Adrenal gland (tissue), 12 donors: Measurements from ENCODE around the gene DCAF11. TPM values are rescaled to one million over a fixed set of nuclear protein-coding genes. Genes with fewer than 3 reads are reported as not detected.
A peak's percentile ranks its signal among the peaks of the same experiment; 100 is the strongest.

Experiments
- DNase-seq, 7 donors: peaks; one replicate each; pipeline ENCODE4 v3.0.0-alpha.2; 2019 to 2020
- H3K27ac ChIP-seq, 5 donors: fragments of 200-600 bp; sonication (generic) in 4 of 5; 1 replicate in 3 of 5; 2 replicates in 2 of 5; pipeline versions ENCODE4 v1.5.1 to v1.8.0; 2016 to 2020; ENCODE audit warnings: mild to moderate bottlenecking in 1 of 5
- H3K27me3 ChIP-seq: fragments of 200-600 bp; 2 replicates; pipeline ENCODE4 v1.8.0; 2021
- H3K36me3 ChIP-seq, 2 donors: fragments of 200-600 bp; replicated peaks in 1 of 2; 1 replicate in 1 of 2; 2 replicates in 1 of 2; pipeline versions ENCODE4 v1.5.1 to v1.8.0; 2018 to 2022
- H3K4me1 ChIP-seq, 2 donors: fragments of 200-600 bp; replicated peaks in 1 of 2; 1 replicate in 1 of 2; 2 replicates in 1 of 2; pipeline versions ENCODE4 v1.5.1 to v1.8.0; 2018 to 2021
- H3K4me3 ChIP-seq, 4 donors: fragments of 200-600 bp; sonication (generic) in 3 of 4; one replicate each; pipeline ENCODE4 v1.5.1; 2016 to 2018
- H3K9me3 ChIP-seq, 3 donors: fragments of 200-600 bp; sonication (generic) in 1 of 3; replicated peaks in 1 of 3; 1 replicate in 2 of 3; 2 replicates in 1 of 3; pipeline versions ENCODE4 v1.5.1 to v1.8.0; 2016 to 2021
- POLR2A ChIP-seq, 2 donors: fragments of 450-650 bp; IDR thresholded peaks; one replicate each; pipeline ENCODE4 v1.6.1; 2017; ENCODE audit warnings: antibody characterized with exemption in 2 of 2, mild to moderate bottlenecking in 2 of 2, moderate library complexity in 1 of 2
- WGBS, 4 donors: extraction: QIAGEN DNeasy Blood & Tissue Kit in 2 of 4; methylation state at CpG; one replicate each; pipeline versions ENCODE4 v1.1.5 to v1.1.7; 2013 to 2017; 5-methylcytosine and 5-hydroxymethylcytosine counted together
- intact Hi-C, 2 donors: fragments of 100-400 bp; cut with DNase I; formaldehyde crosslinking; loops; one replicate each; pipeline versions ENCODE4 v1.14.1 to v1.15.0; 2022 to 2023
- polyA plus RNA-seq, 3 donors: library from polyadenylated mRNA; stranded (reverse); fragments of 200-250 nt in 2 of 3; fragments of 350-450 nt in 1 of 3; fragmentation: Illumina TruSeq in 1 of 3; extraction: RNeasy Lipid Tissue Mini Kit (QIAGEN cat#74804) in 1 of 3; gene quantifications; one replicate each; pipeline ENCODE4 v1.2.3, GENCODE V29; 2013 to 2014
- total RNA-seq, 9 donors: library from RNA; depleted of rRNA in 4 of 9; stranded (reverse); fragments of >200 nt in 4 of 9; fragments of 120-200 nt in 1 of 9; fragmentation: NEBNext Ultra II Directional in 1 of 9; extraction: Animal tissue kit (Norgen Biotek cat#: 25700) in 1 of 9; gene quantifications; one replicate each; pipeline versions ENCODE4 v1.1.0 to v1.2.4, GENCODE V29; 2013 to 2023
- TF ChIP-seq, protein P1 (sequence below), 6 experiments: fragments of 450-650 bp in 4 of 6; fragments of 200-600 bp in 2 of 6; sonication (generic) in 1 of 6; IDR thresholded peaks; 1 replicate in 5 of 6; 2 replicates in 1 of 6; pipeline versions ENCODE4 v1.5.1 to v1.8.0; 2016 to 2021; ENCODE audit warnings: antibody characterized with exemption in 6 of 6, mild to moderate bottlenecking in 2 of 6, moderate library complexity in 1 of 6
- donor health status: healthy with polysubstance abuse.
- donor health status: Bipolar disorder and iron deficiency.
- donor health status: DM: yes; HTN: yes; CAD: no.
- donor health status: DM: no; HTN: no; CAD: no.
- donor health status: DM: no; HTN: no; CAD: no.
- donor health status: DM: yes; HTN: yes; CAD: no.

The DCAF11 gene
- total and polyA plus RNA-seq, 12 donors, result 40.4 to 401 (median 120) TPM

- intact Hi-C loops, result no loop called here
- no peak for DNase-seq
- WGBS, 4 donors, result 36 to 48% (median 42%) methylated on average over 5 of the region's 5 CpGs
Measured at GRCh38 chr14:24108336-24108874, 6.2 kb upstream of the DCAF11 start.

GRCh38 chr14:24110060-24110459, 4.5 kb upstream of the DCAF11 start:
- WGBS, 4 donors, result 81 to 86% (median 86%) methylated on average over 9 of the region's 9 CpGs
- Histone ChIP-seq H3K4me3 (no peak overlapping the region), H3K9me3 (no peaks in the 10 kb centered on the region), H3K36me3 (no peaks in the 10 kb centered on the region), H3K4me1 (peaks cover 5 to 20% of the 10 kb centered on the region in 2 donors), H3K27ac (no peak overlapping the region), H3K27me3 (no peaks in the 10 kb centered on the region)
- intact Hi-C loops, result no loop called here
- DNase-seq, result no peak
- TF ChIP-seq POLR2A (IDR thresholded peaks at IDR 0.05), result no peak
- TF ChIP-seq, protein P1, sequence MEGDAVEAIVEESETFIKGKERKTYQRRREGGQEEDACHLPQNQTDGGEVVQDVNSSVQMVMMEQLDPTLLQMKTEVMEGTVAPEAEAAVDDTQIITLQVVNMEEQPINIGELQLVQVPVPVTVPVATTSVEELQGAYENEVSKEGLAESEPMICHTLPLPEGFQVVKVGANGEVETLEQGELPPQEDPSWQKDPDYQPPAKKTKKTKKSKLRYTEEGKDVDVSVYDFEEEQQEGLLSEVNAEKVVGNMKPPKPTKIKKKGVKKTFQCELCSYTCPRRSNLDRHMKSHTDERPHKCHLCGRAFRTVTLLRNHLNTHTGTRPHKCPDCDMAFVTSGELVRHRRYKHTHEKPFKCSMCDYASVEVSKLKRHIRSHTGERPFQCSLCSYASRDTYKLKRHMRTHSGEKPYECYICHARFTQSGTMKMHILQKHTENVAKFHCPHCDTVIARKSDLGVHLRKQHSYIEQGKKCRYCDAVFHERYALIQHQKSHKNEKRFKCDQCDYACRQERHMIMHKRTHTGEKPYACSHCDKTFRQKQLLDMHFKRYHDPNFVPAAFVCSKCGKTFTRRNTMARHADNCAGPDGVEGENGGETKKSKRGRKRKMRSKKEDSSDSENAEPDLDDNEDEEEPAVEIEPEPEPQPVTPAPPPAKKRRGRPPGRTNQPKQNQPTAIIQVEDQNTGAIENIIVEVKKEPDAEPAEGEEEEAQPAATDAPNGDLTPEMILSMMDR (IDR thresholded peaks at IDR 0.05), result no peak

More at GRCh38 chr14:24108336-24108874, 6.2 kb upstream of the DCAF11 start:
- Histone ChIP-seq H3K27me3 (no peaks in the 10 kb centered on the region), H3K27ac (peak overlapping the region in 2 of 5 donors; percentile 9 to 78), H3K4me1 (peaks cover 2 to 20% of the 10 kb centered on the region in 2 donors), H3K9me3 (no peaks in the 10 kb centered on the region), H3K36me3 (no peaks in the 10 kb centered on the region), H3K4me3 (no peak overlapping the region)
- TF ChIP-seq, protein P1 (IDR thresholded peaks at IDR 0.05), result no peak
- TF ChIP-seq POLR2A (IDR thresholded peaks at IDR 0.05), result no peak

- H3K4me3 ChIP-seq, result no peak overlapping the region
- no peak overlapping the region for H3K27ac ChIP-seq
- no peaks in the 10 kb centered on the region for H3K27me3 ChIP-seq
- 26 to 40% (median 34%) methylated on average over 1 of the region's 1 CpG for WGBS, 4 donors
- DNase-seq, result no peak
- no peak for TF ChIP-seq POLR2A (IDR thresholded peaks at IDR 0.05)
- TF ChIP-seq, protein P1 (IDR thresholded peaks at IDR 0.05), result no peak
- intact Hi-C loops, result no loop called here
- peaks cover 7 to 21% of the 10 kb centered on the region in 2 donors for H3K4me1 ChIP-seq
- no peaks in the 10 kb centered on the region for H3K9me3 ChIP-seq
- no peaks in the 10 kb centered on the region for H3K36me3 ChIP-seq
Measured at GRCh38 chr14:24110523-24110922, 4.1 kb upstream of the DCAF11 start.

GRCh38 chr14:24113379-24113800, 1.2 kb upstream of the DCAF11 start:
- 16 to 27% (median 19%) methylated on average over 11 to 15 of the region's 15 CpGs for WGBS, 4 donors
- peak overlapping the region in 3 of 4 donors; percentile 51 to 81 (median 75) for H3K4me3 ChIP-seq
- no peaks in the 10 kb centered on the region for H3K27me3 ChIP-seq
- DNase-seq, result peak in 1 of 7 donors; percentile 59
- H3K27ac ChIP-seq, result peak overlapping the region; percentile 97 to 100 (median 98)
- TF ChIP-seq POLR2A (IDR thresholded peaks at IDR 0.05), result no peak
- TF ChIP-seq, protein P1 (IDR thresholded peaks at IDR 0.05), result no peak
- H3K9me3 ChIP-seq, result no peaks in the 10 kb centered on the region
- peaks cover 0 to 18% of the 10 kb centered on the region in 2 donors for H3K36me3 ChIP-seq
- intact Hi-C loops, result no loop called here
- H3K4me1 ChIP-seq, result peaks cover 19 to 28% of the 10 kb centered on the region in 2 donors
